A549 (cell line): ENCODE results near the gene F10.

Experiments
- CEBPB ChIP-seq, 2 experiments: fragments of >200 bp in 1 of 2; sonication (Bioruptor Twin) in 1 of 2; formaldehyde crosslinking in 1 of 2; IDR thresholded peaks; 2 replicates each; pipeline ENCODE4 v1.6.1; 2012 to 2016
- CTCF ChIP-seq: fragments of >200 bp; sonication (Bioruptor Twin); formaldehyde crosslinking; IDR thresholded peaks from 3 replicates; pipeline ENCODE4 v1.5.1; 2016
- FOSL2 ChIP-seq, 2 experiments: fragments of 450-650 bp in 1 of 2; fragments of >200 bp in 1 of 2; sonication (Bioruptor Twin) in 1 of 2; formaldehyde crosslinking; IDR thresholded peaks; 2 replicates each; pipeline versions ENCODE4 v1.5.0 to v1.6.1; 2016 to 2020; ENCODE audit warnings: mild to moderate bottlenecking in 1 of 2, moderate library complexity in 1 of 2
- HEYL ChIP-seq: fragments of 250-450 bp; sonication (Bioruptor Pico); IDR thresholded peaks from 2 replicates; pipeline ENCODE4 v1.8.0; 2021; ENCODE audit warnings: mild to moderate bottlenecking, moderate library complexity
- KDM1A ChIP-seq: fragments of 200-600 bp; sonication (generic); IDR thresholded peaks from 2 replicates; pipeline ENCODE4 v1.6.1; 2016; ENCODE audit warnings: low read depth, mild to moderate bottlenecking
- MAZ ChIP-seq: fragments of 150-350 bp; IDR thresholded peaks from 2 replicates; pipeline ENCODE4 v1.6.1; 2014; ENCODE audit warnings: antibody characterized with exemption, low read depth, low read length, borderline replicate concordance

- TF ChIP-seq KDM1A (no peak), HEYL (CRISPR knock-in tag) (no peak), FOSL2 (IDR thresholded peaks at IDR 0.05) (no peak), FOSL2 (CRISPR knock-in tag; IDR thresholded peaks at IDR 0.05) (no peak), MAZ (no peak), CTCF (no peak), CEBPB (IDR thresholded peaks at IDR 0.05) (no peak)
Observed at GRCh38 chr13:113160983-113161382, 38.4 kb downstream of the F10 start.
